T-cell (primary cell): ENCODE results near the gene CGAS. TPM values are rescaled to one million over a fixed set of nuclear protein-coding genes. Genes with fewer than 3 reads are reported as not detected.

ENCODE experiments used
- ATAC-seq, 4 experiments: fragments of 200-7000 bp in 3 of 4; fragments of 150-1000 bp in 1 of 4; cut with Tn5 transposase; replicated peaks in 1 of 4; 1 replicate in 3 of 4; 2 replicates in 1 of 4; pipeline ENCODE4 v1.10.0; 2021; ENCODE audit warnings: moderate library complexity in 3 of 4, mild to moderate bottlenecking in 2 of 4, moderate number of reproducible peaks in 1 of 4
- CTCF ChIA-PET, 2 donors: fragments of 300-600 bp; sonication (Branson Sonifier 250); formaldehyde crosslinking; loops; one replicate each; lab custom pipeline; 2022; ENCODE audit warnings: antibody characterized with exemption in 2 of 2; lab: Charles Lee
- POLR2A ChIA-PET, 2 donors: fragments of 300-600 bp; sonication (Branson Sonifier 250); formaldehyde crosslinking; loops; one replicate each; lab custom pipeline; 2022; ENCODE audit warnings: antibody characterized with exemption in 2 of 2; lab: Charles Lee
- DNase-seq, 35 experiments: peaks; one replicate each; pipeline versions ENCODE4 v3.0.0 to v3.0.0-alpha.2; 2013 to 2023
- H3K27ac ChIP-seq: one replicate; pipeline ENCODE4 v1.5.1; 2013; ENCODE audit warnings: low read length
- H3K27me3 ChIP-seq, 2 experiments: replicated peaks in 1 of 2; 1 replicate in 1 of 2; 2 replicates in 1 of 2; pipeline versions ENCODE4 v1.6.1 to v1.7.0; 2013; ENCODE audit warnings: low read length in 1 of 2, mixed read lengths in 1 of 2; ENCODE audit not compliant: control insufficient read depth in 2 of 2, insufficient read depth in 2 of 2; ENCODE audit errors: extremely low read depth in 1 of 2
- H3K36me3 ChIP-seq, 2 donors: 1 replicate in 1 of 2; 2 replicates in 1 of 2; pipeline versions ENCODE4 v1.6.1 to v1.7.0; 2013; ENCODE audit warnings: low read length in 1 of 2; ENCODE audit not compliant: control insufficient read depth in 2 of 2, insufficient read depth in 1 of 2; ENCODE audit errors: extremely low read depth in 1 of 2
- H3K4me1 ChIP-seq, 2 experiments: 1 replicate in 1 of 2; 2 replicates in 1 of 2; pipeline versions ENCODE4 v1.6.1 to v1.7.0; 2013; ENCODE audit warnings: low read length in 2 of 2, mixed read lengths in 1 of 2; ENCODE audit not compliant: insufficient read depth in 2 of 2, control insufficient read depth in 1 of 2; ENCODE audit errors: extremely low read depth in 1 of 2
- H3K4me3 ChIP-seq, 2 donors: 1 replicate in 1 of 2; 2 replicates in 1 of 2; pipeline versions ENCODE4 v1.5.1 to v1.7.0; 2013; ENCODE audit warnings: mild to moderate bottlenecking in 2 of 2, low read length in 1 of 2, moderate library complexity in 1 of 2; ENCODE audit not compliant: control insufficient read depth in 1 of 2; ENCODE audit errors: extremely low read depth in 1 of 2
- H3K9me3 ChIP-seq: 2 replicates; pipeline ENCODE4 v1.7.0; 2013
- H3K27ac Mint-ChIP-seq, 2 donors: one replicate each; pipeline ENCODE4 v1.8.0; 2020 to 2021; ENCODE audit warnings: mild to moderate bottlenecking in 2 of 2, mixed read lengths in 2 of 2
- H3K27me3 Mint-ChIP-seq, 2 donors: one replicate each; pipeline ENCODE4 v1.8.0; 2021 to 2022; ENCODE audit warnings: mixed read lengths in 2 of 2
- H3K36me3 Mint-ChIP-seq: one replicate; pipeline ENCODE4 v1.8.0; 2021; ENCODE audit warnings: mixed read lengths
- H3K4me1 Mint-ChIP-seq, 3 donors: one replicate each; pipeline ENCODE4 v1.8.0; 2020 to 2022; ENCODE audit warnings: mixed read lengths in 3 of 3, mild to moderate bottlenecking in 1 of 3
- H3K4me3 Mint-ChIP-seq, 3 donors: one replicate each; pipeline ENCODE4 v1.8.0; 2020 to 2022; ENCODE audit warnings: mild to moderate bottlenecking in 3 of 3, mixed read lengths in 3 of 3, moderate library complexity in 3 of 3
- H3K9me3 Mint-ChIP-seq, 3 donors: one replicate each; pipeline ENCODE4 v1.8.0; 2020 to 2022; ENCODE audit warnings: mixed read lengths in 3 of 3
- WGBS: methylation state at CpG from one replicate; pipeline ENCODE4 v1.1.5; 2013; ENCODE audit warnings: missing lambda C conversion rate; ENCODE audit not compliant: insufficient coverage; 5-methylcytosine and 5-hydroxymethylcytosine counted together
- total RNA-seq, 35 experiments: library from RNA in 6 of 35; stranded (reverse) in 6 of 35; fragments of 120-200 nt in 1 of 35; gene quantifications; one replicate each; pipeline versions ENCODE4 v1.2.1 to v1.2.4 and lab custom pipeline; 2013 to 2026

Gene CGAS
- total RNA-seq, 5 donors from 2014 or later (not counting 1 experiment from before 2014, with no cell fraction given) = 6.9 to 14.9 (median 12.8) TPM

DNA sequence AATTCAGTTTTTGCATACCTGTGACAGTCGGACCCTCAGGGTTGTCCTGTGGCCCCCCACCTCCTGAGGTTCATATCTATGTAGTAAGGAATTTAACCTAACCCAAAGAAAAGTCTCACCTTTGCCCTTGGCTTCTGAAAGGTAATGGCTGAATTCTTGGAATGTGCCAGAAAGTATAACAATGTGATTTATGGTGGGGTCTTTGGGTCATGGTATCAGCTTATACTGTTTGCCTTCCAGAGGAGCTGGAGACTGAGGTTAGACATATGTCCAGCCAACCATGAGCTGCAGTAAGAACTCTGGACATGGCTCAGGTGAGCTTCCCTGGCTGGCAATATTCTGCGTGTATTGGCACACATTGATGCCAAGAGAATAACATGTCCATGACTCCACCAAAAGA, 30.6 kb downstream of the CGAS start:
- Mint-ChIP-seq H3K36me3 (peaks cover 21% of the 10 kb centered on the region), H3K27ac (peak overlapping the region; percentile 92 to 94), H3K9me3 (no peaks in the 10 kb centered on the region), H3K27me3 (no peaks in the 10 kb centered on the region), H3K4me3 (no peak overlapping the region), H3K4me1 (peaks cover 16 to 32% (median 18%) of the 10 kb centered on the region in 3 donors)
- no peaks in the 10 kb centered on the region for H3K36me3 ChIP-seq
- peak overlapping the region; percentile 96 for H3K27ac ChIP-seq
- ChIA-PET POLR2A (interaction anchor here in 1 of 2 donors (0.5 kb wide), 1 partner anchor 259 kb away, joined by 3 read pairs; no protein-coding TSS in a partner anchor), CTCF (no interaction called here)
- no peaks in the 10 kb centered on the region for H3K9me3 ChIP-seq
- no peak for DNase-seq
- ATAC-seq = no peak
- no peaks in the 10 kb centered on the region for H3K27me3 ChIP-seq
- H3K4me3 ChIP-seq = no peak overlapping the region
- whole genome bisulfite sequencing = 100% methylated on average over 1 of the region's 2 CpGs
- peaks cover 10 to 26% of the 10 kb centered on the region in 2 experiments for H3K4me1 ChIP-seq

- POLR2A ChIA-PET = no interaction called here
- H3K27ac Mint-ChIP-seq = peak overlapping the region; percentile 5 to 18
- H3K36me3 Mint-ChIP-seq = peaks cover 29% of the 10 kb centered on the region
- H3K36me3 ChIP-seq = no peaks in the 10 kb centered on the region
- CTCF ChIA-PET = no interaction called here
- no peak for ATAC-seq
- no peak for DNase-seq
- no peak overlapping the region for H3K27ac ChIP-seq
- peaks cover 14 to 26% (median 16%) of the 10 kb centered on the region in 3 donors for H3K4me1 Mint-ChIP-seq
- WGBS = 83% methylated on average over 4 of the region's 11 CpGs
- no peak overlapping the region for H3K4me3 Mint-ChIP-seq
- H3K9me3 Mint-ChIP-seq = no peaks in the 10 kb centered on the region
- no peaks in the 10 kb centered on the region for H3K27me3 Mint-ChIP-seq
- H3K4me3 ChIP-seq = no peak overlapping the region
- no peaks in the 10 kb centered on the region for H3K9me3 ChIP-seq
- no peaks in the 10 kb centered on the region for H3K27me3 ChIP-seq
- peaks cover 10 to 24% of the 10 kb centered on the region in 2 experiments for H3K4me1 ChIP-seq
These were observed 33.9 kb downstream of the CGAS start for GRCh38 chr6:73418081-73418741.

DNA sequence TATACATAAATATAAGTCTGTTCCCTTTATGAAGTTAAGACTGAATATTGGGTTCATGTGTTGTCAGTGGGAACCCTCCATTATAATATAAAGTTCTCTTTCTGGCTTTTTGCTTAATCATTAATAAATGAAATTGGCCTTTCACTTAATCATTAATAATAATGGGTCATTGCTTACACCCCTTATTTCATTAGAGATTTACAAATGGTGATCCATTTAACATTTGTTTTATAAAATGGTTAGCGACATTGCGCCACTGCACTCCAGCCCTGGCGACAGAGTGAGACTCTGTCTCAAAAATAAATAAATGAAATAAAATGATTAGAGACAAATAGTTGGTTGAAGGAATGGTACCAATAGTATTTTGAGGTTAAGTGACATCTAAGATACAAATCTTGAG, 39.0 kb downstream of the CGAS start:
- peaks cover 0 to 2% (median 0%) of the 10 kb centered on the region in 3 donors for H3K4me1 Mint-ChIP-seq
- ATAC-seq (no peak), DNase-seq (no peak)
- H3K27me3 ChIP-seq = no peaks in the 10 kb centered on the region
- no peak overlapping the region for H3K4me3 Mint-ChIP-seq
- H3K9me3 ChIP-seq = no peaks in the 10 kb centered on the region
- no peaks in the 10 kb centered on the region for H3K27me3 Mint-ChIP-seq
- peaks cover 19% of the 10 kb centered on the region for H3K36me3 Mint-ChIP-seq
- no peaks in the 10 kb centered on the region for H3K9me3 Mint-ChIP-seq
- H3K4me1 ChIP-seq = no peaks in the 10 kb centered on the region
- 100% methylated on average over 3 of the region's 3 CpGs for WGBS
- no peaks in the 10 kb centered on the region for H3K36me3 ChIP-seq
- H3K4me3 ChIP-seq = no peak overlapping the region
- H3K27ac ChIP-seq = no peak overlapping the region
- H3K27ac Mint-ChIP-seq = no peak overlapping the region
- CTCF ChIA-PET = no interaction called here
- POLR2A ChIA-PET = interaction anchor here in 1 of 2 donors (0.6 kb wide), 1 partner anchor 246 kb away, joined by 4 read pairs; no protein-coding TSS in a partner anchor

- no peaks in the 10 kb centered on the region for H3K4me1 ChIP-seq
- WGBS = no CpG with 5 or more reads among the region's 1 CpG
- no peak for ATAC-seq
- DNase-seq = no peak
- Mint-ChIP-seq H3K27ac (no peak overlapping the region), H3K9me3 (no peaks in the 10 kb centered on the region), H3K36me3 (peaks cover 4% of the 10 kb centered on the region), H3K4me3 (no peak overlapping the region), H3K27me3 (no peaks in the 10 kb centered on the region), H3K4me1 (no peaks in the 10 kb centered on the region)
- H3K4me3 ChIP-seq = no peak overlapping the region
- no peaks in the 10 kb centered on the region for H3K27me3 ChIP-seq
- ChIA-PET POLR2A (no interaction called here), CTCF (no interaction called here)
- no peaks in the 10 kb centered on the region for H3K36me3 ChIP-seq
- no peaks in the 10 kb centered on the region for H3K9me3 ChIP-seq
- no peak overlapping the region for H3K27ac ChIP-seq
These were observed 42.7 kb downstream of the CGAS start for GRCh38 chr6:73409395-73409794.

DNA sequence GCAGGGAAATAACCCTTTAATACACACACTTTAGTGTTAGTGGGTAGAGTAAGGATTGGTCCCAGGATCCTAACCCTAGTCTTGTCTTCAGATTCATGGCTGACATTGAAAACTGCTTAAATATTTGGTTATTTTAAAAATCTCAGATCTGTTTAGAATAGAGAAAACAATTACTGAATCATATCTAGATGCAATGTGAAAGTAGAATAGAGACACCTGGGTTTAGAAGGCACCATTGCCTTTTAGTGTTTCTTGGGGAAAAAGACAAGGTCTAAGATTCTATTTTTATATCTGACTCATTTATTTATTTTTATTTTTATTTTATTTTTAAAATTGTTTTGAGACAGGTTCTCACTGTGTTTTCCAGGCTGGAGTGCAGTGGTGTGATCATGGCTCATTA, 51.4 kb downstream of the CGAS start:
- H3K4me1 Mint-ChIP-seq = no peaks in the 10 kb centered on the region
- no peaks in the 10 kb centered on the region for H3K36me3 ChIP-seq
- no peak overlapping the region for H3K27ac Mint-ChIP-seq
- H3K4me3 Mint-ChIP-seq = no peak overlapping the region
- H3K9me3 Mint-ChIP-seq = no peaks in the 10 kb centered on the region
- H3K36me3 Mint-ChIP-seq = peaks cover 3% of the 10 kb centered on the region
- ChIA-PET POLR2A (no interaction called here), CTCF (no interaction called here)
- no peak for DNase-seq
- H3K27me3 ChIP-seq = no peaks in the 10 kb centered on the region
- H3K4me3 ChIP-seq = no peak overlapping the region
- no peak for ATAC-seq
- no peak overlapping the region for H3K27ac ChIP-seq
- H3K27me3 Mint-ChIP-seq = no peaks in the 10 kb centered on the region
- H3K4me1 ChIP-seq = no peaks in the 10 kb centered on the region
- H3K9me3 ChIP-seq = no peaks in the 10 kb centered on the region

- Mint-ChIP-seq H3K36me3 (no peaks in the 10 kb centered on the region), H3K27me3 (no peaks in the 10 kb centered on the region), H3K4me1 (peaks cover 12 to 16% (median 12%) of the 10 kb centered on the region in 3 donors), H3K9me3 (no peaks in the 10 kb centered on the region), H3K4me3 (no peak overlapping the region), H3K27ac (no peak overlapping the region)
- WGBS = no CpG with 5 or more reads among the region's 10 CpGs
- Histone ChIP-seq H3K9me3 (no peaks in the 10 kb centered on the region), H3K36me3 (no peaks in the 10 kb centered on the region), H3K4me1 (peaks cover 0 to 12% of the 10 kb centered on the region in 2 experiments), H3K27ac (no peak overlapping the region), H3K27me3 (no peaks in the 10 kb centered on the region), H3K4me3 (no peak overlapping the region)
- no peak for DNase-seq
- POLR2A ChIA-PET = interaction anchor here in 1 of 2 donors (0.6 kb wide), 1 partner anchor 16 kb away, joined by 6 read pairs; no protein-coding TSS in a partner anchor
- CTCF ChIA-PET = no interaction called here
- no peak for ATAC-seq
These were observed 56.2 kb downstream of the CGAS start for GRCh38 chr6:73395875-73396274.
